ENCODE results near the gene TARM1.

Gene TARM1

GRCh38 chr19:54035215-54036178, 45.7 kb downstream of the TARM1 start:
- DNase-seq (ENCODE audit: low read depth in 2 of 2) = no peak

DNA sequence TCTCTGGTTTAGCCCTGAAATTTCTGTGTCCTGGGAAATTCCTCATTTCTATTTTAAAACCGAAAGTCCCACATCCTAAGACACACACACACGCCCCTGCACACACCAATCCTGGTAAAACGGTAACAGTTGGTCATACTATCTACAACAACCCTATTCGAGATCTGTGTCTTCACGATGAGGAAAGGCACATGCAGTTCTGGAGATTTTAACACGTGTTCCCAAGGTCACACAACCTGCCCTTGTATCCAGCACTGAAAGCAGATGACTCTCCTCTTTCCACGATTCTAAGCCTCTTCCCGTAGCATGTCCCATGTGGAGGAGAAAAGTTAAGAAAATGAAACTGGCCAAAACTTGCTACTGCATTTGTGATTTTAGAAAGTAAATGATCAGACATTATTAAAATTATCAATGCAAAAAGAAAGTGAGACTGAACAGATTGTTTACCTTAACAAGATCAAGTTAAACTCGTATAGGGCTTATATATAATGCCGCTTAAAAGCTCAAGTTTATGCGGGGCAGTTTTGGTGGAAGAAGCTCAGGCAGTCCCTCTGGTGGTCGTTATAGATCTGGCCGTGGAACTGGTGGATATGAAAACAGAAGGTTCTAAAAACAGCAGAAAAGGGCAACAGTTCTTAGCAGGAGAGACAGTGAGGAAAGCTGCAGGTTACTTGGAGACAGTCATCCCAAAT, 50.1 kb downstream of the TARM1 start:
- no peak for DNase-seq (ENCODE audit: low read depth in 2 of 2)

DNA sequence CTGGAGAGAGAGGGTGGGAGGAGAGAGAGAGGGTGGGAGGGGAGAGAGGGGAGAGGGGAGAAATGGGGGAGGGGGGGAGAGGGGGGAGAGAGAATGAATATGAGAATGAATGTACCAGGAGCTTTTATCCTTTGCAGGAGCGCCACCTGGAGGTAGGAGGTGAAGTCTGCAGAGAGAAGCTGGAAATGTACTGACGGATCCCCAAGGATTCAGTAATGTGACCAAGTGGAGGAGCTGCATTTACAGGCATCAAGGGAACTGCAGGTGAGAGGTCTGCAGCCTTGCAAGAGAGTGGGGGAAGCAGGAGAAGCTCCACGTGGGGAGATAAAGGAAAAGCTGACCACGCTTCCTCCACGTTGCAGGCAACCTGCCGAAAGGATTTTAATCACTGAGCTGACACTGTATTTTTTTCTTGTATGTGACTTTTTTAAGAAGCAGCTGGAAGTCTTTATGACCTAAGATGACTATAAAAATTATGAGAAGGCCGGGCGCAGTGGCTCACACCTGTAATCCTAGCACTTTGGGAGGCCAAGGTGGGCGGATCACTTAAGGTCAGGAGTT, 51.2 kb downstream of the TARM1 start:
- peak in 1 of 2 donors; percentile 18 for DNase-seq (ENCODE audit: low read depth in 2 of 2)

GRCh38 chr19:54029301-54029700, 51.9 kb downstream of the TARM1 start:
- DNase-seq (ENCODE audit: low read depth in 2 of 2) = no peak

- no peak for DNase-seq (ENCODE audit: low read depth in 2 of 2)
Measured at GRCh38 chr19:54026656-54027055, 54.5 kb downstream of the TARM1 start.

- no peak for DNase-seq (ENCODE audit: low read depth in 2 of 2)
Measured at GRCh38 chr19:54024660-54025059, 56.5 kb downstream of the TARM1 start.

DNA sequence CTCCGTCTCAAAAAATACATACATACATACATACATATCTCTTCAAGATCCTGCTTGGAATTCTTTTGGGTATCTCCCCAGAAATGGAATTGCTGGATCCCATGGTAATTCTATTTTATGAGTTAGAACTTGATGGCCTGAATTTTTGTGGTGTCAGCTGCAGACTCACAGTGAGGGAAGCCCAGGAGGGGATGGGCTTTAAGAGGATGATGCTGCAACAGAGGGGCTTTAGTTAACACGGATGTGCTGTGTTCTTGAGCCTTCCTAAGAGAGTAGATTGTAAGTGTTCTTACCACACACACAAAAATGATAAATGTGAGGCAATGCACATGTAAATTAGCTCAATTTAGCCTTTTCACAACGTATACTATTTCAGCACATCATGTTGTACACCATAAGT, 58.0 kb downstream of the TARM1 start:
- no peak for DNase-seq (ENCODE audit: low read depth in 2 of 2)

DNA sequence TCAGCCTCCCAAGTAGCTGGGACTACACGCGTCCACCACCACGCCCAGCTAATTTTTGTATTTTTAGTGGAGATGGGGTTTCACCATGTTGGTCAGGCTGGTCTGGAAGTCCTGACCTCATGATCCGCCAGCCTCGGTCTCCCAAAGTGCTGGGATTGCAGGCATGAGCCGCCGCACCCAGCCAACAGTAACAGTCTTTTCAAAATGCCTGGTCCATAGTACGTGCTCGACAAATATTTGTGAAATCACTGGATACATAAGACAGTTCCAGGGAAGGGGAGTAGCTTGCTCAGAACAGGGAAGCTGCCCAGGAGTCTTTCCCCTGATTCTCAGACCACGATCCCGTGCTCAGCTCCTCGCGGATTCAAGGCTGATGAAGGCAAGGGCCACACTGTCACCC, 59.2 kb downstream of the TARM1 start:
- DNase-seq (ENCODE audit: low read depth in 2 of 2) = no peak

DNA sequence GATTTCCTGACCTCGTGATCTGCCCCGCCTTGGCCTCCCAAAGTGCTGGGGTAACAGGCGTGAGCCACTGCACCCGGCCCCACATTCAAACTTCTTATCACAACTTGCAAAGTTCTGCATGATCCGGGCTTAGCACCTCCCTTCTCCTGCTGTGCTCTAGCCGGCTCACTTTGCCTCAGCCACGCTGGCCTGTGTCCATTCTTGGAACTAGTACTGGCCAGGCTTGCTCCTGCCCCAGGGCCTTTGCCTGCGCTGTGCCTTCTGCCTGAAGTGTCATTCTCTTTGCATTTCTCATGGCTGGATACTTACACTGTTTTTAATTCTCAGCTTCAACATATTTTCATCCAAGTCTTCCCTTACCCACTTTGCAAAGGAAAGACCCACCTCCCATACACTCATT, 59.8 kb downstream of the TARM1 start:
- no peak for DNase-seq (ENCODE audit: low read depth in 2 of 2)

All from stimulated activated CD4-positive, alpha-beta T cell treated with anti-CD3 and anti-CD28 coated beads, Interleukin-1b, Interleukin-23, amount 100 ng/mL, for 1 hour (primary cell).